Spleen (tissue), 11 donors: ENCODE results near the gene DIP2A. TPM values are rescaled to one million over a fixed set of nuclear protein-coding genes. Genes with fewer than 3 reads are reported as not detected.

Experiments used
- DNase-seq: peaks from one replicate; pipeline ENCODE4 v3.0.0-alpha.2; 2020
- H3K27ac ChIP-seq, 8 donors: fragments of 200-600 bp; sonication (generic) in 7 of 8; 1 replicate in 4 of 8; 2 replicates in 4 of 8; pipeline versions ENCODE4 v1.5.0 to v1.8.0; 2016 to 2021; ENCODE audit warnings: inconsistent platforms in 4 of 8, mild to moderate bottlenecking in 4 of 8, moderate library complexity in 1 of 8
- H3K27me3 ChIP-seq, 7 donors: fragments of 200-600 bp; sonication (generic) in 6 of 7; replicated peaks in 1 of 7; 1 replicate in 4 of 7; 2 replicates in 3 of 7; pipeline versions ENCODE4 v1.5.0 to v1.8.0; 2016 to 2021; ENCODE audit warnings: inconsistent platforms in 3 of 7, mild to moderate bottlenecking in 1 of 7
- H3K36me3 ChIP-seq, 6 donors: fragments of 200-600 bp; sonication (generic) in 5 of 6; 1 replicate in 4 of 6; 2 replicates in 2 of 6; pipeline versions ENCODE4 v1.5.0 to v1.8.0; 2016 to 2021; ENCODE audit warnings: inconsistent platforms in 2 of 6
- H3K4me1 ChIP-seq, 6 donors: fragments of 200-600 bp; sonication (generic) in 5 of 6; 1 replicate in 3 of 6; 2 replicates in 3 of 6; pipeline versions ENCODE4 v1.5.0 to v1.8.0; 2016 to 2021; ENCODE audit warnings: inconsistent platforms in 3 of 6
- H3K4me3 ChIP-seq, 8 donors: fragments of 200-600 bp; sonication (generic) in 7 of 8; 1 replicate in 4 of 8; 2 replicates in 4 of 8; pipeline versions ENCODE4 v1.5.0 to v1.8.0; 2016 to 2021; ENCODE audit warnings: inconsistent platforms in 4 of 8, mild to moderate bottlenecking in 4 of 8, moderate library complexity in 2 of 8
- H3K9me3 ChIP-seq, 8 donors: fragments of 200-600 bp; sonication (generic) in 7 of 8; 1 replicate in 4 of 8; 2 replicates in 4 of 8; pipeline versions ENCODE4 v1.5.0 to v1.8.0; 2016 to 2021; ENCODE audit warnings: inconsistent platforms in 4 of 8
- POLR2A ChIP-seq, 3 donors: fragments of 450-650 bp; IDR thresholded peaks; one replicate each; pipeline ENCODE4 v1.5.1; 2017; ENCODE audit warnings: antibody characterized with exemption in 3 of 3, mild to moderate bottlenecking in 1 of 3
- POLR2AphosphoS5 ChIP-seq, 3 donors: sonication (generic); formaldehyde crosslinking; IDR thresholded peaks; one replicate each; pipeline ENCODE4 v1.5.1; 2017; ENCODE audit warnings: antibody characterized with exemption in 3 of 3
- WGBS, 5 donors: extraction: QIAGEN DNeasy Blood & Tissue Kit in 3 of 5; methylation state at CpG; one replicate each; pipeline versions ENCODE4 v1.1.5 to v1.1.7; 2013 to 2018; 5-methylcytosine and 5-hydroxymethylcytosine counted together
- intact Hi-C: fragments of 100-400 bp; cut with DNase I; formaldehyde crosslinking; loops from one replicate; pipeline ENCODE4 v1.15.0; 2023; ENCODE audit warnings: low total_unique reads
- polyA plus RNA-seq, 3 donors: library from polyadenylated mRNA; stranded (reverse); fragments of 200-250 nt; gene quantifications; one replicate each; pipeline ENCODE4 v1.2.1, GENCODE V29; 2013
- total RNA-seq, 7 donors: library from RNA; depleted of rRNA in 3 of 7; stranded (reverse); fragments of >200 nt in 3 of 7; fragmentation: NEBNext Ultra II Directional in 4 of 7; extraction: Animal tissue kit (Norgen Biotek cat#: 25700) in 4 of 7; gene quantifications; one replicate each; pipeline versions ENCODE4 v1.1.0 to v1.2.1, GENCODE V29; 2016 to 2021
- TF ChIP-seq, protein P1 (sequence below), 11 experiments: fragments of 200-600 bp in 7 of 11; fragments of 450-650 bp in 4 of 11; sonication (generic) in 4 of 11; IDR thresholded peaks in 8 of 11; conservative IDR thresholded peaks in 3 of 11; 1 replicate in 7 of 11; 2 replicates in 4 of 11; pipeline versions ENCODE4 v1.4.0 to v1.8.0; 2016 to 2021; ENCODE audit warnings: antibody characterized with exemption in 11 of 11, inconsistent platforms in 4 of 11, mild to moderate bottlenecking in 1 of 11
- donor health status: healthy with polysubstance abuse.
- donor health status: DM: no; HTN: no; CAD: no; lungs with moderate emphysema.
- donor health status: DM: no; HTN: no; CAD: no.
- donor health status: Bipolar disorder and iron deficiency.
- donor health status: healthy.
- donor health status: DM: no; HTN: no; CAD: no.
- donor health status: DM: yes; HTN: yes; CAD: no.

Gene DIP2A
- total and polyA plus RNA-seq, 10 donors = 14.7 to 96.7 (median 64.1) TPM

DNA sequence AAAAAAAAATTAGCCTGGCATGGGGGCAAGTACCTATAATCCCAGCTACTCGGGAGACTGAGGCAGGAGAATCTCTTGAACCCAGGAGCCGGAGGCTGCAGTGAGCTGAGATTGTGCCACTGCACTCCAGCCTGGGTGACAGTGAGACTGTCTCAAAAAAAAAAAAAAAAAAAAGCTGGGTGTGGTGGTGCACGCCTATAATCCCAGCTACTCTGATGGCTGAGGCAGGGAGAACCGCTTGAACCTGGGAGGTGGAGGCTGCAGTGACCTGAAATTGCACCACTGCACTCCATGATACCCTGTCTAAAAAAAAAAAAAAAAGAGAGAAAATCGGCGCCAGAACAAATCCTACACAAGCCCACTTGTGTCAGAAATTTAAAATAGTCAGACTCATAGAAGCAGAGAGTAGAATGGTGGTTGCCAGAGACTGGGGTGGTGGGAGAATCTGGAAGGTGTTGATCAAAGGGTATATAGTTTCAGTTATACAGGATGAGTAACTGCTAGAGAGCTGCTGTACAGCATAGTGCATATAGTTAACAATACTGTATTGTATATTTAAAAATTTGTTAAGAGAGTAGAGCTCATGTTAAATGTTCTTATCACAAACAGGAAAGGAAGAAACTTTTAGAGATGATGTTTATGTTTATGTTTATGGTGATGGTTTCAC lies 9.6 kb downstream of the DIP2A start:
- DNase-seq = no peak
- H3K36me3 ChIP-seq = peaks cover 0 to 47% (median 0%) of the 10 kb centered on the region in 6 donors
- peaks cover 0 to 48% (median 24%) of the 10 kb centered on the region in 6 donors for H3K4me1 ChIP-seq
- TF ChIP-seq POLR2AphosphoS5 (IDR thresholded peaks at IDR 0.05) (no peak), POLR2A (IDR thresholded peaks at IDR 0.05) (no peak)
- TF ChIP-seq, protein P1, sequence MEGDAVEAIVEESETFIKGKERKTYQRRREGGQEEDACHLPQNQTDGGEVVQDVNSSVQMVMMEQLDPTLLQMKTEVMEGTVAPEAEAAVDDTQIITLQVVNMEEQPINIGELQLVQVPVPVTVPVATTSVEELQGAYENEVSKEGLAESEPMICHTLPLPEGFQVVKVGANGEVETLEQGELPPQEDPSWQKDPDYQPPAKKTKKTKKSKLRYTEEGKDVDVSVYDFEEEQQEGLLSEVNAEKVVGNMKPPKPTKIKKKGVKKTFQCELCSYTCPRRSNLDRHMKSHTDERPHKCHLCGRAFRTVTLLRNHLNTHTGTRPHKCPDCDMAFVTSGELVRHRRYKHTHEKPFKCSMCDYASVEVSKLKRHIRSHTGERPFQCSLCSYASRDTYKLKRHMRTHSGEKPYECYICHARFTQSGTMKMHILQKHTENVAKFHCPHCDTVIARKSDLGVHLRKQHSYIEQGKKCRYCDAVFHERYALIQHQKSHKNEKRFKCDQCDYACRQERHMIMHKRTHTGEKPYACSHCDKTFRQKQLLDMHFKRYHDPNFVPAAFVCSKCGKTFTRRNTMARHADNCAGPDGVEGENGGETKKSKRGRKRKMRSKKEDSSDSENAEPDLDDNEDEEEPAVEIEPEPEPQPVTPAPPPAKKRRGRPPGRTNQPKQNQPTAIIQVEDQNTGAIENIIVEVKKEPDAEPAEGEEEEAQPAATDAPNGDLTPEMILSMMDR (IDR thresholded peaks at IDR 0.05 in 8 of 11, conservative IDR thresholded peaks at IDR 0.05 in 3 of 11) = no peak
- no peak overlapping the region for H3K27ac ChIP-seq
- H3K9me3 ChIP-seq = no peaks in the 10 kb centered on the region
- no peaks in the 10 kb centered on the region for H3K27me3 ChIP-seq
- intact Hi-C loops = no loop called here
- no peak overlapping the region for H3K4me3 ChIP-seq
- WGBS, 5 donors = 76 to 95% (median 85%) methylated on average over 6 of the region's 6 CpGs

DNA sequence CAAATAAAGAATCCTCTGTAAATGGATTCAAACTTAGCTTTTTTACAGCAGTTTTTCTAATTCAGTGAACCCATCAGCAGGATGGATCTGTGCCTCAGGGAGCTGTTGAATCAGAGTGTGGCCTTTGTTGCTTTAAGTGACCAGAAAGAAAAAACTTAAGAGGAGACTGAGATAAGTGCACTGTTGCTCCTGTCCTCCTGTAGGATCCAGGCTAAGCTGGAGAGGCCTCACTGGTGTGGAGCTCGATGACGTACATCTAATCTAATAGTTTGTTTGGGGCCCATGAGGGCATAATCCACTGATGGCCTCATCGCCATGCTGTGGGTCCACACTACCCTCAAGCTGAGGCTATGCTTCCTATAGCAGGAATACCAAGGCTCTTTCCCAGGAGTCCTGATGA lies 10.6 kb downstream of the DIP2A start:
- H3K27ac ChIP-seq = no peak overlapping the region
- no peak for DNase-seq
- peaks cover 0 to 56% (median 27%) of the 10 kb centered on the region in 6 donors for H3K4me1 ChIP-seq
- 94 to 98% (median 95%) methylated on average over 3 of the region's 3 CpGs for WGBS, 5 donors
- H3K27me3 ChIP-seq = no peaks in the 10 kb centered on the region
- no peak overlapping the region for H3K4me3 ChIP-seq
- H3K9me3 ChIP-seq = no peaks in the 10 kb centered on the region
- intact Hi-C loops = no loop called here
- no peak for TF ChIP-seq POLR2A (IDR thresholded peaks at IDR 0.05)
- TF ChIP-seq, protein P1 (IDR thresholded peaks at IDR 0.05 in 8 of 11, conservative IDR thresholded peaks at IDR 0.05 in 3 of 11) = no peak
- TF ChIP-seq POLR2AphosphoS5 (IDR thresholded peaks at IDR 0.05) = no peak
- H3K36me3 ChIP-seq = peaks cover 0 to 37% (median 0%) of the 10 kb centered on the region in 6 donors

DNA sequence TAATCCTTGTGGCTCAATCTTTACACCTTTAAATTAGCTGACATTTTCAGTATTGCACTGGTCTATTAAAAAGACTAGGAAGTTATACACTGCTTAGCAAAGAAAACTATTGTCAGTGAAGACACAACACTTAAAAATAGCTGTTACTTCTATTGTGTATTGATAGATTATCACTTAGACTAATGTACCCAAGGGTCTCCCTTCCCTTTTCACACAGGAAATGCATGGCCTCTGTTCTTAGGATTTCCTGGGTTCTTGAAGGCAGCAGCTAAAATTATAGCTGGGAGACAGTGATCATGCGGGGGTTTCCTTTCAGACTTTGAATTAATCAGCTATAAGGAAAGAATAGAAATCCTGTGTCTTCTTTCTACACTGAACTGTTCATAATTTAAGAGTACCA lies 12.8 kb downstream of the DIP2A start:
- no peak for TF ChIP-seq POLR2A (IDR thresholded peaks at IDR 0.05)
- TF ChIP-seq, protein P1 (IDR thresholded peaks at IDR 0.05 in 8 of 11, conservative IDR thresholded peaks at IDR 0.05 in 3 of 11) = no peak
- TF ChIP-seq POLR2AphosphoS5 (IDR thresholded peaks at IDR 0.05) = no peak
- WGBS, 5 donors = 59 to 81% (median 65%) methylated on average over 1 of the region's 1 CpG
- H3K4me3 ChIP-seq = no peak overlapping the region

DNA sequence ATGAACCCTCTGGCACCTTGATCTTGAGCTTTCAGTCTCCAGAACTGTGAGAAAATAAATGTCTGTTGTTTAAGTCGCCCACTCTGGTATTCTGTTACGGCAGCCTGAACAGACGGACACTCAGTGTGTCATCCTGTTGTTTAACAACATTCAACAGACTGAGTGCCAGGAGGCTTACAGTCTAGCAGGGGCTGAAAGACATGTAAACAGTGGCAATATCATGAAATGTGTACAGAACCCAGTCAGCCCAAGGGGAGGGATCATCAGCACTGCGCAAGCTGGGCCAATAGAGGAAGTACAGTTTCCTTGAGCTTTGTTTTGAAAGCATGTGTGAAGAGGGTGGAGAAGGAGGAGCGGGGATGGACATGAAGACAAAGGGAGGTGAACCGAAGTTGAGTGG lies 13.6 kb downstream of the DIP2A start:
- no peaks in the 10 kb centered on the region for H3K27me3 ChIP-seq
- peak overlapping the region in 1 of 8 donors; percentile 5 for H3K4me3 ChIP-seq
- 53 to 66% (median 60%) methylated on average over 6 of the region's 6 CpGs for WGBS, 5 donors
- peaks cover 0 to 45% (median 21%) of the 10 kb centered on the region in 6 donors for H3K4me1 ChIP-seq
- DNase-seq = no peak
- intact Hi-C loops = no loop called here
- peaks cover 0 to 29% (median 0%) of the 10 kb centered on the region in 6 donors for H3K36me3 ChIP-seq
- no peaks in the 10 kb centered on the region for H3K9me3 ChIP-seq
- peak overlapping the region in 6 of 8 donors; percentile 12 to 74 (median 33) for H3K27ac ChIP-seq
- TF ChIP-seq, protein P1 (IDR thresholded peaks at IDR 0.05 in 8 of 11, conservative IDR thresholded peaks at IDR 0.05 in 3 of 11) = no peak
- TF ChIP-seq POLR2AphosphoS5 (IDR thresholded peaks at IDR 0.05) = peak in 1 of 3 donors; percentile 59

More for the DNA sequence above, 12.8 kb downstream of the DIP2A start:
- H3K4me1 ChIP-seq = peaks cover 0 to 45% (median 21%) of the 10 kb centered on the region in 6 donors
- DNase-seq = no peak
- intact Hi-C loops = no loop called here
- H3K36me3 ChIP-seq = peaks cover 0 to 29% (median 0%) of the 10 kb centered on the region in 6 donors
- H3K27ac ChIP-seq = peak overlapping the region in 5 of 8 donors; percentile 2 to 74 (median 53)
- no peaks in the 10 kb centered on the region for H3K9me3 ChIP-seq
- H3K27me3 ChIP-seq = no peaks in the 10 kb centered on the region
